SK-N-SH treated with all-trans-retinoic acid at 6 μM for 48 hours (cell line): ENCODE measurements around the gene TMEM87B.

Experiments
- ATAC-seq: fragments of 200-7000 bp; cut with Tn5 transposase; 3 replicates; pipeline ENCODE4 v1.9.1; 2020; ENCODE audit warnings: mild to moderate bottlenecking, moderate library complexity
- ARNTL ChIP-seq: fragments of 450-650 bp; formaldehyde crosslinking; IDR thresholded peaks from 2 replicates; pipeline ENCODE4 v1.5.0; 2020; ENCODE audit warnings: low read depth, mild to moderate bottlenecking, moderate library complexity, borderline replicate concordance
- BACH2 ChIP-seq: fragments of 250-450 bp; sonication (Bioruptor Pico); IDR thresholded peaks from 2 replicates; pipeline ENCODE4 v1.9.0; 2021; ENCODE audit warnings: mild to moderate bottlenecking, borderline replicate concordance
- CSDC2 ChIP-seq: fragments of 250-450 bp; sonication (Bioruptor Pico); IDR thresholded peaks from 2 replicates; pipeline ENCODE4 v1.5.0; 2020; ENCODE audit warnings: mild to moderate bottlenecking, moderate library complexity
- CSRNP3 ChIP-seq: fragments of 250-450 bp; sonication (Bioruptor Pico); IDR thresholded peaks from 2 replicates; pipeline ENCODE4 v1.5.1; 2021; ENCODE audit warnings: mild to moderate bottlenecking, moderate library complexity
- ESRRG ChIP-seq: fragments of 250-450 bp; sonication (Bioruptor Pico); IDR thresholded peaks from 2 replicates; pipeline ENCODE4 v1.6.1; 2021; ENCODE audit warnings: mild to moderate bottlenecking
- GLIS3 ChIP-seq: fragments of 250-450 bp; sonication (Bioruptor Pico); IDR thresholded peaks from 2 replicates; pipeline ENCODE4 v1.5.0; 2020; ENCODE audit warnings: mild to moderate bottlenecking, moderate library complexity
- ISL1 ChIP-seq: fragments of 250-450 bp; sonication (Bioruptor Pico); IDR thresholded peaks from 2 replicates; pipeline ENCODE4 v2.1.2; 2022; ENCODE audit warnings: mild to moderate bottlenecking, moderate library complexity
- OSR1 ChIP-seq: fragments of 250-450 bp; sonication (Bioruptor Pico); IDR thresholded peaks from 2 replicates; pipeline ENCODE4 v1.8.0; 2022; ENCODE audit warnings: moderate library complexity, mild to moderate bottlenecking, inconsistent platforms
- POU6F1 ChIP-seq: fragments of 250-450 bp; sonication (Bioruptor Pico); IDR thresholded peaks from 2 replicates; pipeline ENCODE4 v1.8.0; 2021; ENCODE audit warnings: low read depth, mild to moderate bottlenecking, moderate library complexity, borderline replicate concordance
- PPARA ChIP-seq: fragments of 250-450 bp; sonication (Bioruptor Pico); IDR thresholded peaks from 2 replicates; pipeline ENCODE4 v1.5.0; 2020; ENCODE audit warnings: mild to moderate bottlenecking, borderline replicate concordance
- RARB ChIP-seq: fragments of 250-450 bp; sonication (Bioruptor Pico); IDR thresholded peaks from 2 replicates; pipeline ENCODE4 v1.8.0; 2021; ENCODE audit warnings: mild to moderate bottlenecking, moderate library complexity
- SNAI2 ChIP-seq: fragments of 250-450 bp; sonication (Bioruptor Pico); IDR thresholded peaks from 2 replicates; pipeline ENCODE4 v1.5.0; 2020; ENCODE audit warnings: mild to moderate bottlenecking, moderate library complexity
- TCF4 ChIP-seq: fragments of 250-450 bp; sonication (Bioruptor Pico); IDR thresholded peaks from 2 replicates; pipeline ENCODE4 v1.8.0; 2021; ENCODE audit warnings: mild to moderate bottlenecking, moderate library complexity, borderline replicate concordance
- TOX ChIP-seq: fragments of 250-450 bp; sonication (Bioruptor Pico); IDR thresholded peaks from 2 replicates; pipeline ENCODE4 v1.8.0; 2021; ENCODE audit warnings: mild to moderate bottlenecking, moderate library complexity, borderline replicate concordance
- TSHZ2 ChIP-seq: fragments of 250-450 bp; sonication (Bioruptor Pico); IDR thresholded peaks from 2 replicates; pipeline ENCODE4 v1.5.0; 2020; ENCODE audit warnings: mild to moderate bottlenecking, moderate library complexity
- ZC3H10 ChIP-seq: fragments of 250-450 bp; sonication (Bioruptor Pico); IDR thresholded peaks from 2 replicates; pipeline ENCODE4 v1.5.1; 2021; ENCODE audit warnings: mild to moderate bottlenecking, moderate library complexity
- ZFP30 ChIP-seq: fragments of 450-650 bp; formaldehyde crosslinking; IDR thresholded peaks from 2 replicates; pipeline ENCODE4 v1.5.0; 2022; ENCODE audit warnings: mild to moderate bottlenecking, moderate library complexity
- ZNF70 ChIP-seq: fragments of 450-650 bp; formaldehyde crosslinking; IDR thresholded peaks from 2 replicates; pipeline ENCODE4 v1.5.0; 2020; ENCODE audit warnings: mild to moderate bottlenecking, moderate library complexity
- ZNF8 ChIP-seq: fragments of 450-650 bp; formaldehyde crosslinking; IDR thresholded peaks from 2 replicates; pipeline ENCODE4 v1.5.0; 2020; ENCODE audit warnings: mild to moderate bottlenecking, moderate library complexity
- TF ChIP-seq, protein P1 (sequence below): fragments of 250-450 bp; sonication (Bioruptor Pico); IDR thresholded peaks from 2 replicates; pipeline ENCODE4 v1.8.0; 2020; ENCODE audit warnings: mild to moderate bottlenecking, moderate library complexity, borderline replicate concordance

Gene TMEM87B

DNA sequence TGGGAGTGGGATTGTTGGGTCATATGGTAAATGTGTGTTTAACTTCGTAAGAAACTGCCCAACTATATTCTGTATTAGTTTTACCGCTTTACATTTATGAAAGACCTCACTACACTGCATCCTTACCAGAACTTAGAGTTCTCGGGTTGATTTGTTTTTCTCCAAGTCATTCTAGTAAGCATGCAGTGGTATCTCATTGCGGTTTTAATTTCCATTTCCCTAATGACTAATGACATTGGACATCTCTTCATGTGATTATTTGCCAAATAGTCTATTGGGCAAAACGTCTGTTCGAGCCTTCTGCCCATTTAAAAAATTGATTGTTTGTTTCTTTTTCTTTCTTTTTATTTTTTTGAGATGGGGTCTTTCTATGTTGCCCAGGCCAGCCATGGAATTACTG lies 89.9 kb downstream of the TMEM87B start (continued):
- no peak for TF ChIP-seq TSHZ2 (CRISPR knock-in tag)
- TF ChIP-seq BACH2 (CRISPR knock-in tag), result no peak

GRCh38 chr2:112147382-112148168 lies 92.5 kb downstream of the TMEM87B start:
- no peak for ATAC-seq
- TF ChIP-seq POU6F1 (CRISPR knock-in tag), result no peak
- TF ChIP-seq CSDC2 (CRISPR knock-in tag), result no peak
- no peak for TF ChIP-seq TOX (CRISPR knock-in tag)
- no peak for TF ChIP-seq ZFP30 (CRISPR knock-in tag)
- no peak for TF ChIP-seq ISL1 (CRISPR knock-in tag)
- no peak for TF ChIP-seq ARNTL (CRISPR knock-in tag)
- no peak for TF ChIP-seq ESRRG (CRISPR knock-in tag)
- TF ChIP-seq SNAI2, result no peak
- no peak for TF ChIP-seq ZC3H10 (CRISPR knock-in tag)
- TF ChIP-seq ZNF70, result no peak
- no peak for TF ChIP-seq RARB (CRISPR knock-in tag)

DNA sequence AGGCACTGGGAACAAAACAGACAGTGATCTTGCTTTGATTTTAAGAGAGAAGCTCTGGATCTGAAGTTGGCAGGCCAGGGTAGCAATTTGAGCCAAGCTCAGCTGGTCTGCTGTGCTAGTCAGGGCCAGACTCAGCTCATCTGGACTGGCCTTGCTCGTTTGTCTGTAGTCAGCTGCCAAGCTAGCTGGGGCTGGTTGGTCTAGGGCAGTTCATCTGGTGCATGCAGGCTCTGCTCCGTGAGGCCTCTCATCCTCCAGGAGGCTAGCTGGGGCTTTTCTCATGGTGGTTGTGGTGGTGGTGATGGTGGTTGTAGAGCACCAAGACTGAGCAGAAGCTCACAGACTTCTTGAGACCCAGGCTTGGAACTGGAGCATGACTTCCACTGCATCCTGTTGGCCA lies 93.4 kb downstream of the TMEM87B start:
- no peak for ATAC-seq
- TF ChIP-seq OSR1 (CRISPR knock-in tag) (no peak), BACH2 (CRISPR knock-in tag) (no peak), TCF4 (CRISPR knock-in tag) (no peak), CSRNP3 (CRISPR knock-in tag) (no peak), PPARA (CRISPR knock-in tag) (no peak), ESRRG (CRISPR knock-in tag) (no peak), SNAI2 (no peak), ZFP30 (CRISPR knock-in tag) (no peak), GLIS3 (CRISPR knock-in tag) (no peak)
- TF ChIP-seq, all 23 proteins: peak for 0

GRCh38 chr2:112149194-112149593 lies 94.1 kb downstream of the TMEM87B start:
- ATAC-seq, result no peak
- TF ChIP-seq TSHZ2 (CRISPR knock-in tag), result no peak
- TF ChIP-seq TOX (CRISPR knock-in tag), result no peak
- TF ChIP-seq POU6F1 (CRISPR knock-in tag), result no peak
- TF ChIP-seq RARB (CRISPR knock-in tag), result no peak
- TF ChIP-seq ESRRG (CRISPR knock-in tag), result no peak
- TF ChIP-seq ZNF70, result no peak
- TF ChIP-seq TCF4 (CRISPR knock-in tag), result no peak
- no peak for TF ChIP-seq OSR1 (CRISPR knock-in tag)
- no peak for TF ChIP-seq ISL1 (CRISPR knock-in tag)
- TF ChIP-seq ZFP30 (CRISPR knock-in tag), result no peak
- TF ChIP-seq ZNF8 (CRISPR knock-in tag), result no peak
- TF ChIP-seq ZC3H10 (CRISPR knock-in tag), result no peak
- TF ChIP-seq, protein P1, sequence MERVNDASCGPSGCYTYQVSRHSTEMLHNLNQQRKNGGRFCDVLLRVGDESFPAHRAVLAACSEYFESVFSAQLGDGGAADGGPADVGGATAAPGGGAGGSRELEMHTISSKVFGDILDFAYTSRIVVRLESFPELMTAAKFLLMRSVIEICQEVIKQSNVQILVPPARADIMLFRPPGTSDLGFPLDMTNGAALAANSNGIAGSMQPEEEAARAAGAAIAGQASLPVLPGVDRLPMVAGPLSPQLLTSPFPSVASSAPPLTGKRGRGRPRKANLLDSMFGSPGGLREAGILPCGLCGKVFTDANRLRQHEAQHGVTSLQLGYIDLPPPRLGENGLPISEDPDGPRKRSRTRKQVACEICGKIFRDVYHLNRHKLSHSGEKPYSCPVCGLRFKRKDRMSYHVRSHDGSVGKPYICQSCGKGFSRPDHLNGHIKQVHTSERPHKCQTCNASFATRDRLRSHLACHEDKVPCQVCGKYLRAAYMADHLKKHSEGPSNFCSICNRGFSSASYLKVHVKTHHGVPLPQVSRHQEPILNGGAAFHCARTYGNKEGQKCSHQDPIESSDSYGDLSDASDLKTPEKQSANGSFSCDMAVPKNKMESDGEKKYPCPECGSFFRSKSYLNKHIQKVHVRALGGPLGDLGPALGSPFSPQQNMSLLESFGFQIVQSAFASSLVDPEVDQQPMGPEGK (CRISPR knock-in tag), result no peak
- TF ChIP-seq GLIS3 (CRISPR knock-in tag), result no peak
- no peak for TF ChIP-seq CSRNP3 (CRISPR knock-in tag)
- TF ChIP-seq SNAI2, result no peak
